HAP-1 (cell line): ENCODE data around the gene HCLS1.
A peak's percentile ranks its signal among the peaks of the same experiment; 100 is the strongest.
"Not testable (repeated sequence)": the region's sequence is repeated elsewhere in the genome, so short reads cannot be mapped to it uniquely, and the experiment has no call there.

Experiments used
- DNase-seq, 2 experiments: peaks; one replicate each; pipeline ENCODE4 v3.0.0-alpha.2; 2016 to 2020; ENCODE audit warnings: low spot score in 2 of 2
- H3K27me3 ChIP-seq: fragments of 250-450 bp; sonication (Bioruptor Pico); 2 replicates; pipeline ENCODE4 v1.5.1; 2020; ENCODE audit warnings: low read depth, mild to moderate bottlenecking, moderate library complexity
- H3K36me3 ChIP-seq: fragments of 250-450 bp; sonication (Bioruptor Pico); replicated peaks from 2 replicates; pipeline ENCODE4 v1.5.1; 2020; ENCODE audit warnings: mild to moderate bottlenecking
- H3K4me1 ChIP-seq: fragments of 250-450 bp; sonication (Bioruptor Pico); 2 replicates; pipeline ENCODE4 v1.5.1; 2020; ENCODE audit warnings: mild to moderate bottlenecking
- H3K4me3 ChIP-seq: fragments of 250-450 bp; sonication (Bioruptor Pico); 2 replicates; pipeline ENCODE4 v1.5.1; 2020; ENCODE audit warnings: mild to moderate bottlenecking, moderate library complexity
- H3K9me3 ChIP-seq: fragments of 250-450 bp; sonication (Bioruptor Pico); 2 replicates; pipeline ENCODE4 v1.5.1; 2020; ENCODE audit warnings: mild to moderate bottlenecking, moderate library complexity
- in situ Hi-C: fragments of 300-500 bp; cut with MboI; formaldehyde crosslinking; loops from 3 replicates; pipeline ENCODE4 v1.14.3; 2020; ENCODE audit warnings: low sequenced_read_pairs, inconsistent platforms, mixed read lengths

The HCLS1 gene

DNA sequence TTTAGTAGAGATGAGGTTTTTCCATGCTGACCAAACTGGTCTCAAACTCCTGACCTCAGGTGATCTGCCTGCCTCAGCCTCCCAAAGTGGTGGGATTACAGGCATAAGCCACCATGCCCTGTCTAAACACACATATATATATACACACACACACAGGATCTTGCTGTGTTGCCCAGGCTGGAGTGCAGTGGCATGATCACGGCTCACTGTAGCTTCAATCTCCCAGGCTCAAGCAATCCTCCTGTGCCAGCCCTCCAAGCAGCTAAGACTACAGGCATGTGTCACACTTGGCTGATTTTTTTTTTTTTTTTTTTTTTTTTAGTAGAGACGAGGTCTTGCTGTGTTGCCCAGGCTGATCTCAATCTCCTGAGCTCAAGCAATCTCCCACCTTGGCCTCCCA, 60.8 kb downstream of the HCLS1 start:
- H3K27me3 ChIP-seq, H3K4me1 ChIP-seq, H3K36me3 ChIP-seq, H3K9me3 ChIP-seq, DNase-seq, H3K4me3 ChIP-seq, in situ Hi-C loops: not testable (repeated sequence)

DNA sequence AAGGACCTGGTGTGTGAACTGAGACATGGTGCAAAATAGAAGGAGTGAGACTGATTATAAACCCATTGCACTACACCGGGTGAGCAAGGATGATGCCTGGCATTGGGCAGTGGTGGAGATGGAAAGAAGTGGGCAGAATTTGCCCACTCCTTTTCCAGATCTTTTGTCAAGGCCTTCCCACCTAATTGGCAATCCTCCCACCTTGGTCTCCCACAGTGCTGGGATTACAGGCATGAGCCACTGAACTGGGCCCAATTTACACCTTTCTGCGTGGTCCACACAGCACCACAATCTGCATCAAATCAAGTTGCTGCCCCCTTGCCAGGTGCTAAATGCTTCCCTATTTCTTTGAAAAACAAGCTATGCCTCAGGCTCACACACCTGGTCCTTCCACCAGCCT, 62.1 kb downstream of the HCLS1 start:
- DNase-seq: no peak

GRCh38 chr3:121595765-121596406, 64.8 kb downstream of the HCLS1 start:
- no peaks in the 10 kb centered on the region for H3K36me3 ChIP-seq
- in situ Hi-C loops: no loop called here
- H3K4me1 ChIP-seq: peaks cover 13% of the 10 kb centered on the region
- DNase-seq: no peak
- H3K27me3 ChIP-seq: no peaks in the 10 kb centered on the region
- no peaks in the 10 kb centered on the region for H3K9me3 ChIP-seq
- no peak overlapping the region for H3K4me3 ChIP-seq

More for the DNA sequence above, 62.1 kb downstream of the HCLS1 start:
- peaks cover 3% of the 10 kb centered on the region for H3K4me1 ChIP-seq
- H3K36me3 ChIP-seq: no peaks in the 10 kb centered on the region
- no peaks in the 10 kb centered on the region for H3K9me3 ChIP-seq
- H3K4me3 ChIP-seq: no peak overlapping the region
- in situ Hi-C loops: no loop called here
- no peaks in the 10 kb centered on the region for H3K27me3 ChIP-seq

DNA sequence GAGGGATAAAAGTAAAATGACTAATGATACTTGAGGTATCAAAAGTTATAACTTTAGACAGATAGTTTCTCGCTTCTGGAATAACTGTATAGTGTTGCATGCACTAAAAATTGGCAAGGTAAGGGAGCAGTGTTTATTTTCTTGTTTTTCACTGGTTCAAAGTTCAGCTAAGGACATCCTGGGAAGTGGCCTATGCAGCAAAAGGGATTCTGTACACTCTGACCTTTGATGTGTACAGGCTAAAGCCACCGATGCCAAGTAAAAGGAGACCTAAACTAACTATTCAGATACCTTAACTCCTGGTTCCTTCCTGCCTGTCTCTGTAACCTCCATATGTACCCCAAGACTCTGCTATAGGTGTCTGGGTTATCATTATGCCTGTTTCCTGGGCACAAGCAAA, 65.9 kb downstream of the HCLS1 start:
- Histone ChIP-seq H3K27me3 (no peaks in the 10 kb centered on the region), H3K4me3 (no peak overlapping the region), H3K36me3 (no peaks in the 10 kb centered on the region), H3K4me1 (peaks cover 13% of the 10 kb centered on the region), H3K9me3 (no peaks in the 10 kb centered on the region)
- DNase-seq: no peak
- in situ Hi-C loops: no loop called here

DNA sequence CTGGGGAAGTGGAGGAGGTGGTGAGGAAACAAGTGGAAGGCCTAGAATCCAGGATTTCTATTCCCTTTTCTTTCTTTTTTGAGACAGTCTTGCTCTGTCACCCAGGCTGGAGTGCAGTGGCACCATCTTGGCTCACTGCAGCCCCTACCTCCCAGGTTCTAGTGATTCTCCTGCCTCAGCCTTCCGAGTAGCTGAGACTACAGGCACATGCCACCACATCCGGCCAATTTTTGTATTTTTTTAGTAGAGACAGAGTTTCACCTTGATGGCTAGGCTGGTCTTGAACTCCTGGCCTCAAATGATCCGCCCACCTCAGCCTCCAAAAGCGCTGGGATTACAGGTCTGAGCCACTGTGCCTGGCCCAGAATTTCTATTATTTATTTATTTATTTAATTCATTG, 66.9 kb downstream of the HCLS1 start:
- H3K4me3 ChIP-seq, H3K27me3 ChIP-seq, H3K36me3 ChIP-seq, DNase-seq, in situ Hi-C loops, H3K9me3 ChIP-seq: not testable (repeated sequence)
- peaks cover 13% of the 10 kb centered on the region for H3K4me1 ChIP-seq

- Histone ChIP-seq H3K9me3 (no peaks in the 10 kb centered on the region), H3K27me3 (no peaks in the 10 kb centered on the region), H3K4me1 (peaks cover 13% of the 10 kb centered on the region), H3K4me3 (no peak within 1 kb of the TSS), H3K36me3 (no peaks in the 10 kb centered on the region)
- peak; percentile 64 to 66 for DNase-seq
- in situ Hi-C loops: no loop called here
Observed at GRCh38 chr3:121592856-121593702, 67.6 kb downstream of the HCLS1 start, which contains the start of gene FBXO40. TSS of gene FBXO40 (plus strand) at chr3:121593379. CDS start at chr3:121620576, 27,197 bp downstream.

DNA sequence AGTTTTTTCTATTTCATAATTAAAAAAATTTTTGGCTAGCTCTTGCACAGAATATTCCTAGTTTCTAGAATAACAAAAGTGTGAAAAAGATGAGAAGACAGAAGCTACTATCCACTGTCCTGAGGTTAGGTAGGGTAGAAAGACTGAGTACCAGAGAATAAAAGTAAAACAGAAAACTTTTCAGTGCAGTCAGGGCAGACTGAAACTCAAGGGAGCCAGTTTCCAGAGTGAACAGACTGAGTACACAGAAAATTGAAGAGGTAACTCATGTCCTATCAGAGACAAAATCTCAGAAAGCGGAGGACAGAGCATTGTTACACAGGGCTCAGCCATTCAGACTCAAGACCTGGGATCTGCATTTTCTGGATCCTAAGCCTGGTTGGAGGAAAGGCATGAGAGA, 76.3 kb downstream of the HCLS1 start:
- Histone ChIP-seq H3K4me3 (no peak overlapping the region), H3K27me3 (no peaks in the 10 kb centered on the region), H3K4me1 (no peaks in the 10 kb centered on the region), H3K9me3 (no peaks in the 10 kb centered on the region), H3K36me3 (no peaks in the 10 kb centered on the region)
- in situ Hi-C loops: no loop called here
- no peak for DNase-seq

DNA sequence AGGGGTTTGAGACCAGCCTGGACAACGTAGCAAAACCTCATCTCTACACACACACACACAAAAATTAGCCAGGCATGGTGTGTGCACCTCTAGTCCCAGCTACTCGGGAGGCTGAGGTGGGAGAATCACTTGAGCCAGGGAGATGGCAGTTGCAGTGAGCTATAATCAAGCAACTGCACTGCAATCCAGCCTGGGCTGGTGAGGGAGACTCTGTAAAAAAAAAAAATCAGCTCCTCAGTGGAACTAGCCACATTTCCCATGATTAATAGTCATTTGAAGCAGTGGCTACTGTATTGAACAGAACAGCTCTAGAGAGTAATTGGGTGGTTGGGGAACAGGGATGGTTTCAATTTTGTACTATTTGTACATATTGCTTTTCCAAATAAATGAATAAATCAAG, 79.0 kb downstream of the HCLS1 start:
- DNase-seq: no peak
- Histone ChIP-seq H3K4me3 (no peak overlapping the region), H3K9me3 (no peaks in the 10 kb centered on the region), H3K4me1 (no peaks in the 10 kb centered on the region), H3K27me3 (no peaks in the 10 kb centered on the region), H3K36me3 (no peaks in the 10 kb centered on the region)
- in situ Hi-C loops: no loop called here
